A204.1 (cell line): ENCODE data around the gene OBSCN.

ENCODE experiments used
- FAIRE-seq: peaks from 2 replicates; lab custom pipeline; 2012; peaks lifted over from hg19 to GRCh38; lab: Jason Lieb, UNC

OBSCN gene

DNA sequence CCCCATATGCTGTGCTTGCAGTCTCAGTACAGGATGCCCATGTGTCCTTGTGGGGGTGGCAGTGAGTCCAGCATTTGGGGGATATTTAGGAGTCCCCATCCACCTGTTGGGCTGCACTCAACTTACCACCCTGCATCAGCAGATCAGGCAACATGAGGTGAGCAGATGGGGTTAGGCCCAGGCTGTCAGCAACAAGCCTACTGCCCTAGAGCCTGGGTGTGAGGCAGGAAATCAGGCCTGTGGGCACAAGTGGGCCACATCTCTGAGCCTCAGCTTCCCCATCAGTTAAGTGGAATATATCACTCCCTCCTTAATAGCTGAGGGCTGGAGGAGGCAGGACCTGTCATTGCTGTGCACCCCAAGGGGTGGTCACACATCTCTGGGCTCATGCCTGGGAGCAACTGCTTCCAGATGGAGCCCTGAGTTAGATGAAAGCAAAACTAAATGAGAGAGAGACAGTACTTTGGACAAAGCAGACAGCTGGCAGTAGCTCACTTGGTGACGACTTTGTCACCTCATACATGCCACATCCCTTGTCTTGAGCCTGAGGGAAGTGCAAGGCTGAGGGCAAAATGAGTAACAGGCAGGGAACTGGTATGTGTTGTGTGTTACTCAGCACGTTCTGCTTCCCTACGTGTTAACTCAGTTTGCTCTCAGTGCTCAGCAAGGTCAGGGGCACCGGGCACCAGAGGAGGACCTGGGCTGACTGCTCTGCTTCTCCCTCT lies 150.4 kb downstream of the OBSCN start:
- no peak for FAIRE-seq

DNA sequence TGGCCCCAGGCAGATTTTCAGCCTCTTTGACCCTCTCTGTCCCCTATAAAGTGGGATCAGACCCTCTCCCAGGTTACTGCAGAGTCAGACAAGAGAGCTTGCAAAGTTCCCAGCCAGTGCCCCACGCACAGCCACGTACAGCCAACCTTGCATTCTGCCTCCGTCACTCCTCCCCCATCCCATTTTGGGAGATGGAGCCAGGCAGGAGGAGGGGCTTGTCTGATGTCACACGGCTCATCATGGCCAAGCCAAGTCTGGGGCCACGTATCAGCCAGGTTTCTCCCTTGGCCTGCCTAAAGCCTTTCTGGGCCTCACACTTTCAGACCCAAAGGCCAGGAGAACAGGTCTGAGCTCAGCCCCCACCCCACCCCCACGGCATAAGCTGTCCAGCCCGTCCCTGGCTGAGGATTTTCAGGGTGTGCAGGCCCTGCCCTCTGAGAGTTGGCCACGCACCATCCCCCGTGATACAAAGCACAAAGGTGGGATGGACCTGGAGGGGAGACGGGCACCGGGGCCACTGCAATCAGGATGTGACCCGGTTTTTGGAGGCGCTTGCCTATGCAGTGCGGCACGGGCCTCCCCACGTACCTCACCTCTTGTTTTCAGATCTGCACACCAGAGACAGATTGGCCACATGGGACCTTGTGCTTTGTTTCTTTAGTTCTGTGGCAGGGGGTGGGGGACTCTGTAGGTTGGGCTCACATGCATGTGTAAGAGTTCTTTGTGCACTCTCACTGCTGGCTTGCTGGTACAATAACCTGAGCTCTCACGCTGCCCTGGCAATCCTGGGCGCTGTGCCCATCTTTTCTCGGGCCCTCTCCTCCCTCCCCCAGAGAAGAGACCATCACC lies 151.1 kb downstream of the OBSCN start:
- FAIRE-seq, result no peak

DNA sequence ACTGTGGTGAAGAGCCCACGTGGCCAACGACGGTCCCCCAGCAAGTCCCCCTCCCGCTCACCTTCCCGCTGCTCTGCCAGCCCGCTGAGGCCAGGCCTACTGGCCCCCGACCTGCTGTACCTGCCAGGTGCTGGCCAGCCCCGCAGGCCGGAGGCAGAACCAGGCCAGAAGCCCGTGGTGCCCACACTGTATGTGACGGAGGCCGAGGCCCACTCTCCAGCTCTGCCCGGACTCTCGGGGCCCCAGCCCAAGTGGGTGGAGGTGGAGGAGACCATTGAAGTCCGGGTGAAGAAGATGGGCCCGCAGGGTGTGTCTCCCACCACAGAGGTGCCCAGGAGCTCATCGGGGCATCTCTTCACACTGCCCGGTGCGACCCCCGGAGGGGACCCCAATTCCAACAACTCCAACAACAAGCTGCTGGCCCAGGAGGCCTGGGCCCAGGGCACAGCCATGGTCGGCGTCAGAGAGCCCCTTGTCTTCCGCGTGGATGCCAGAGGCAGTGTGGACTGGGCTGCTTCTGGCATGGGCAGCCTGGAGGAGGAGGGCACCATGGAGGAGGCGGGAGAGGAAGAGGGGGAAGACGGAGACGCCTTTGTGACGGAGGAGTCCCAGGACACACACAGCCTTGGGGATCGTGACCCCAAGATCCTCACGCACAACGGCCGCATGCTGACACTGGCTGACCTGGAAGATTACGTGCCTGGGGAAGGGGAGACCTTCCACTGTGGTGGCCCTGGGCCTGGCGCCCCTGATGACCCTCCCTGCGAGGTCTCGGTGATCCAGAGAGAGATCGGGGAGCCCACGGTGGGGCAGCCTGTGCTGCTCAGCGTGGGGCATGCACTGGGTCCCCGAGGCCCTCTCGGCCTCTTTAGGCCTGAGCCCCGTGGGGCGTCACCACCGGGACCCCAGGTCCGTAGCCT lies 152.0 kb downstream of the OBSCN start:
- no peak for FAIRE-seq

DNA sequence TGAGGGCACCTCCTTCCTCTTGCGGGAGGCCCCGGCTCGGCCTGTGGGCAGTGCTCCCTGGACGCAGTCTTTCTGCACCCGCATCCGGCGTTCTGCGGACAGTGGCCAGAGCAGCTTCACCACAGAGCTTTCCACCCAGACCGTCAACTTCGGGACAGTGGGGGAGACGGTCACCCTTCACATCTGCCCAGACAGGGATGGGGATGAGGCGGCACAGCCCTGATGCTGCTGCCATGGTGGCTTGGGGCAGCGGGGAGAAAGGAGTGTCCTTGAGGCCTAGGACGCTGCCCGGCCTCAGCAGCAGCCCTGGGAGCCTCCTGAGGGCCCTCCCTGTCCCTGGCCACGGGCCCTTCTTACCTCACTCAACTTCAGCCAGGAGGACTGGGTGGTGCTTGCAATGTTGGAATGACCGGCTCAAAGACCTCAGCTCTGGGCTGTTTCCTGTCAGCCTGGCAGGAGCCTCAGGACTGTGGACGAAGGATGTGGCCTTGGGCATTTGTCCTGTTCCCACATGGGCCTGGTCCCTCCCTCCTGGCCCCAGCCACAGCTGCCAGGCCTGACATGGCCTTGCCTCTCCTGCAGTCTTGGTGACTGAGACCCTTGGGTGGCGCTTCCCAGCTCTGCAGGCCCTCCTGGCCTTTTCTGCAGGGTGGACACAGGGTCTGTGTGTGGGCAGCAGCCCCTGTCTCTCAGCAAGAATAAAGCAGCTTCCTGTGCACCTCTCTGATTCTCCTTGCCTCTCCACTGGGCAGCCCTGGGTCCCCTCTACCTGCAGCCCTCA lies 152.9 kb downstream of the OBSCN start:
- FAIRE-seq, result no peak

DNA sequence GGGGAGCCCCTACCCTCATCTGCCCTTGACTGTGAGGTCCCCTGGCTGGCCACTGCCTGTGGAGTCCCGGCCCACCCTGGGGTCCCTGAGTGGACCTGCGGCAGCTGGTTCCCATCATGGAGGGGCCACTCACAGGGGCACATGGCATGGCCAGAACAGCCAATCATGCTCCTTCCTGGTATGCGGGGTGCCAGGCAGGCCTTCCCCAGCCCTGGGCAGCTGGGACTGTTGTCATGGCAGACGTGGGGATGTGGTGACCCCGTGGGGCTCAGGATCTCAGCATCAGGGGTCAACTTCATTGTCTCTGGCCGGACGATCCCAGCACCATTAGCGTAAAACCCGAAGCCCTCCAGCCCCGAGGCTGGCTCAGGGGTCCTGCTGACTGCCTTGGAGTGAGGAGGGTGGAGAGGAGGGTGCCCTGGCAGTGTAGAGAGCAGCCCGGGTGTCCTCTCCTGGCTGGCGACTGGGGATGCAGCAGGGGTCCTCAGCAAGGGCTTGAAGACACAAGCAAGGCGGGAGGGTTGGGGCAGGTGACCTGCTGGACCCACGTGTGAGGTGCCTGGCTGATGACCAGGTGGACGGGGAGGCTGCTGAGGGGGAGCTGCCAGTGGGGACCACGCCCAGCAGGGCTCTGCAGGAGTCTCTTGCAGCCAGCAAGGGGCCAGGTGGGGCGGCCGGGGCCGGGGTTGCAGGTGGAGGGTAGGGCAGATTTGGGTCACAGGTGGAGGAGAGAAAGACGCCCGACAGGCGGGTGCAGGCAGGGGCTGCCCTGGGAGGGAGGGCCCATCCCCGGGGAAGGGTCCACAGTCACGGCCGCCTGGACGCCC lies 153.7 kb downstream of the OBSCN start:
- no peak for FAIRE-seq

DNA sequence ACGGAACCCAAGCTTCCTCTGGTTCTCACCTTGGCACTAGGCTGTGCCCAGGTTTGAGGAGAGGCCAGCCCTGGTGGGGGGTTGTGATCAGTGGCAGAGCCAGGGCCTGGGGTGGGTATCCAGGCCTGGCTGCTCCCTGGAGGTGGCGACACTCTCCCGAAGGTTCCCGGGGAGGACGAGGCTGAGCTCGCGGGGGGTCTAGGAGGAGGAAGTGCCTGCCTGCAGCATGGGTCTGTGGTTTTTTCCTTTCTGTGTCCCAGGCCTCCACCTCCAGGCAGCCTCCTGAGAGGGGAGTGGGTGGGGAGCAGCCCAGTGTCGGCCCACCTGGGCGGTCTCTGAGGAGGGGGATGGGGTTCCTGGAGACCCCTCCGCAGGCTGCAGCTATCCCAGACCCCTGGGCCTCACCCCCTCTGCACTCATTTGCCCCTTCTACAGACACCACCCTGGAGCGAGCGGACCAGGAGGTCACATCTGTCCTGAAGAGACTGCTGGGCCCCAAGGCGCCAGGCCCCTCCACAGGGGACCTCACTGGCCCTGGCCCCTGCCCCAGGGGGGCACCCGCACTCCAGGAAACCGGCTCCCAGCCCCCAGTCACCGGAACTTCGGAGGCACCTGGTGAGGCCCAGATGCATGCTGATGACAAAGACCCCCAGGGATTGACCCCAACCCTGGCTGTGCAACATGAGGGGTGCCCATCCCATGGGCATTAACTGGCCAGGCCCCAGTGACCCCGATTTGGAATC lies 154.5 kb downstream of the OBSCN start:
- no peak for FAIRE-seq

DNA sequence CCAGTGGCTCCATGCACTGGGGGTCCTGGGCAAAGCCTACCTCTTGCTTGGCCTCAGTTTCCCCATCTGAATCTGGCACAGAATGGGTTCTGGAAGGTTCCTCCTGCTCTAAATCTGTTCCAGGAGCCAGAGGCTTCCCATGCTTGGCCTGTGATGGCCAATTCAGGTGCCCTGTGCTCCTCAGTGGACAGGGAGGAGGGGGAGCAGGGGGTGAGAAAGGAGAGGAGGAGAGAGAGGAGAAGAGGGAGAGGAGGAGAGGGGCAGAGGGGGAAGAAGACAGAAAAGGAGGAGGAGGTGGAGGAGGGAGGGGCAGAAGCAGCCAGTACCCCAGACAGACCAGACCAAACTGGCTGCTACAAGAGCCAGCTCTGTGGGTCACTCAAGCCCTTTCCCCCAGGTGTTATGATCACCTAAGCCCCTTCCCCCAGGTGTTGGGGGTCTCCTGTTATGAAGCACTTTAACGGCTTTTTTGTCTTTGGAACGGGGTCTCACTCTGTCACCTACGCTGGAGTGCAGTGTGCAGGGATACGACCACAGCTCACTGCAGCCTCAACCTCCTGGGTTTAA lies 155.1 kb downstream of the OBSCN start:
- FAIRE-seq, result no peak

DNA sequence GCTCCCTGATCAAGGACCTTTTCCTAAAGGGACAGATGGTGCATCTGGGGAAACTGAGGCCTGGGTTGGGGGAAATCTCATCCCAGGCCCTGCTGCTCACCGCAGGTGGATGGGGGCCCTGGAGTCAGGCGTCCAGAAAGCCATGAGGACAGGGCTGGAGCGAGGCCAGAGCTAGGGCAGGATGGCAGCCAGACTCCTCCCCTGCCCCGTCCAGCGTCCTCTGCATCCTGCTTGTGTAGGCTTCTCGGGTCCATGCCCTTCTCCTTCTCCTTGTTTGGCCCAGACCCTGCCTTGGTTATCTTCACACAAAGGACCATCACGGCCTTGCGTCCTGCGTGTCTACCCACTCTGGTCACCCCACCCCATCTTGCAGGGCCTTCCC lies 155.8 kb downstream of the OBSCN start:
- no peak for FAIRE-seq

DNA sequence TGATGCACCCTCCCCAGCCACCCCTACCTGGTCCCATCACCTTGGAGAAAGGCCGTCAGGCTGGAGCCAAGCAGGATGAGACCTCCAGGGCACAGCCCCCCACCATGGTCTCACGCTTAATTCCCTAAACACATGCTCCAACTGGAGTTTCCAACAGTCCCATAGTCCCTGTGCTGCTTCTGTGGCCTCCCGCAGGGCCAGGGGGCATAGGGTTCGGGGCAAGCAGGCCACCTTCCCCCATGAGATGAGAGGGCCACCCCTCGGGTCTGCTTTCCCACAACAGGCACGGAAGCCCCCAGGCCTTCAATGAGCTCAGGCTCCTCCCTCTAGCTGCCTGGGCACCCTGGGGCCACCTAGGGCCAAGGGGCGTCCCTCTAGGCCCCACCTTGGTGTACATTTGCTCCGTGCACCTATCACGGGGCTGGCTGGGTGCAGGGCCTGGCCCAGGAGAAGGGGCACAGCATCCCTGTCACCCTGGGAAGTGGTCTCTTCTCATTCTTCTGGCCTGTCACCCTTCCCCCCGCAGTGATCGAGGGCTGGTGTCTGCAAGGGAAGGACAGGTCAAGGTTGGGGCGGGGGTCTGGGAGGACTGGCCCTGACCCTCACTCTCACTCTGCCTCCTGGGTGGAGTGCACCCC lies 156.3 kb downstream of the OBSCN start:
- no peak for FAIRE-seq

DNA sequence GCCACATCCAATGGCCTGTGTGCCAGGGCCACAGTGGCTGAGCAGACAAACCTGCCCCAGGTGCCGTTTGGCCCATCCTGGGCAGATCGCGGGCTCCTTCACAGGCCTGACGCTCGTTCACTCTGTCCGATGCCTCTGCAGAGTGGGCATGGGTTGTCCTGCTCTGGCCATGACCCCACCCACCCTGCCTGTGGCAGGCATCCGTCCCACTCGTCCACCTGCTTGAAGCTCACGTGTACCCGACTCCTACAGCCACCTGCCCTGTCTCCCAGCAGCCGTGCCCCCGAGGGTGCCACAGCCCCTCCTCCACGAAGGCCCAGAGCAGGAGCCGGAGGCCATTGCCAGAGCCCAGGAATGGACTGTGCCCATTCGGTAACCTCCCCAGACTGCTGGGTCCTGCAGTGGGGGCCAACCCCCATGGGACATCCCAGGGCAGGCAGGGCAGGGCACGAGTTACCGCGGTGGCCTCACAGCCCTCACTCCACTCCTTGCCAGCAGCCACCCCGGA lies 156.9 kb downstream of the OBSCN start:
- FAIRE-seq, result no peak

DNA sequence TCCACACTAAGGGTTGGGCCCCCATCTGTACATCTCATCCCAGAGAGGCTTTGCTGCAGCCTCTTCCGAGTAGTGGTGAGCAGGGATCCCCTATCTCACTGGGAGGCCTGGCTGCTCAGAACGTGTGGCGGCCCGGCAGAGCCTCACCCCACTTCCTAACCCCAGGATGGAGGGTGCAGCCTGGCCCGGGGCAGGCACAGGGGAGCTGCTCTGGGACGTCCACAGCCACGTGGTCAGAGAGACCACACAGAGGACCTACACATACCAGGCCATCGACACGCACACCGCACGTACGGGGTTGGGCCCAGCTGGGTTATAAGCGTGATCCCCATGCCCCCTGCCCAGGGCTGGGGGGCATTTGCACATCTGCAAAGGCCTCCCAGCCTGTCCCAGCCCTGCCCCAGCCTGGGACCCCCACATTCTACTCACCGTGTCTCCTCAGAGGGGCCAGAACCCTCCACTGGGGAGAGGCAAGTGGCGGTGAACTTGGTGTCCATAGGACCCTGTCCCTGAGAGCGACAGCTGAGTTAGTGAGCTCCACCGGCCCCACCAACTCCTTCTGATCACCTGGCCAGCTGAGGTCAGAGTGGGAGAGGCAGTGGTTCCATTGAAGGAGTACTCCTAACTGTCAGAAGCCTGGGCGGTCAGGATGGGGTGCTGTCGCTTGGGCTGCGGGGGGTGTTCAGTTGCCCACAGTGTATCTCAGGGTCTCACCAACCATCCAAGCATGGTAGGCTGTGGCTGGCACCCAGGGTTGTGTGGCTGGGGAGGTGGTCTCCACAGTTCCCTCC lies 157.6 kb downstream of the OBSCN start:
- no peak for FAIRE-seq

DNA sequence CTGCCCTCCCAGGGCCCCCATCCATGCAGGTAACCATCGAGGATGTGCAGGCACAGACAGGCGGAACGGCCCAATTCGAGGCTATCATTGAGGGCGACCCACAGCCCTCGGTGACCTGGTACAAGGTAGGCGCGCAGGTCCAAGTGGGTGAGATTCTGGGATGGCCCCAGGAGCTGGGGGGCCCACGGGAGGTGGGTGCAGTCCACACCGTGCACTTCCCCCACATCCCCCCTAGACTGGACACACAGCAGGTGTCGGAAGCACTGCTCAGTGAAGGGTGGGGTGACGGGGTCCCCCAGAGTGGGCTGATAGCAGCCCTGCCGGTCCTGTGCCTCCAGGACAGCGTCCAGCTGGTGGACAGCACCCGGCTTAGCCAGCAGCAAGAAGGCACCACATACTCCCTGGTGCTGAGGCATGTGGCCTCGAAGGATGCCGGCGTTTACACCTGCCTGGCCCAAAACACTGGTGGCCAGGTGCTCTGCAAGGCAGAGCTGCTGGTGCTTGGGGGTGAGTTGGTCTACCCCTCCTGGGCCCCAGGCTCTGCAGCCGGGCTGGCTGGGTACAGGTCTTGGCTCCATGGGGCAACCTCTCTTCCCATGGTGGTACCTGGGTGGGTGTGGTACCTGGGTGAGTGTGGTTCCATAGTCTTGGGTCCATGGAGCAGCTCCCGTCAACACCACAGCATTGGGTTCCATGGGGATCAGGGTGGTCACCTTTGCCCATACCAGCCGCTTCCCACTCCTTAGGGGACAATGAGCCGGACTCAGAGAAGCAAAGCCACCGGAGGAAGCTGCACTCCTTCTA lies 158.4 kb downstream of the OBSCN start:
- no peak for FAIRE-seq

DNA sequence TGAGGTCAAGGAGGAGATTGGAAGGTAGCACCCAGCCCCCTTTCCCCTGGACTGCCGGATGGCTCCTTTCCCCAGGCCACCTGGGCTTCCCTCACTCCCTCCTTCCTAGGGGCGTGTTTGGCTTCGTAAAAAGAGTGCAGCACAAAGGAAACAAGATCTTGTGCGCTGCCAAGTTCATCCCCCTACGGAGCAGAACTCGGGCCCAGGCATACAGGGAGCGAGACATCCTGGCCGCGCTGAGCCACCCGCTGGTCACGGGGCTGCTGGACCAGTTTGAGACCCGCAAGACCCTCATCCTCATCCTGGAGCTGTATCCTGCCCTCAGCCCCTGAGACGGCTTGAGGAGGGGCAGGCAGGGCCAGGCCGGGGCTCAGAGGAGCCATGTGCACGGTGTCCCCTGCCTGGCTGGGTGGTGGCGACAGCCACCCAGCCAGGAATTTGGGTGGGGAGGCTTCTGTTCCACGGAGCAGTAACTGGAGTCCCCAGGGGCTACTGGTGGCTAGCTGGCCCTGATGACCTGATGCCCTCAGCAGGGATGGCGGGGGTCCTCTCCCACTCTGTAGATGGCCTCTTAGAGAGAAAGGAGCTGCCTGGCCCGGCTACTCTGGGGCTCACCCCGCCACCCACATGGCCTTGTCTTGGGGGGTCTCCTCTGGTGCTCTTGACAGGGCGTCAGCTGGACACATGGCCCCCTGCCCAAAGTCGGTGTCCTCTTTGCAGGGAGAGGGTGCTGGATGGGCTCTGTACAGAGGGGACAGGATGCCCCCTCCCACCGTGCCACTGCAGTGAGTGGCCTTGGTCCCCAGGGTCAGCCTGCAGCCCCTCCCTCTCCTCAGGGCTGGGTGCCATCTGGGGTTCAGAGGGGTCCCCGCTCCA lies 159.3 kb downstream of the OBSCN start:
- FAIRE-seq, result no peak

DNA sequence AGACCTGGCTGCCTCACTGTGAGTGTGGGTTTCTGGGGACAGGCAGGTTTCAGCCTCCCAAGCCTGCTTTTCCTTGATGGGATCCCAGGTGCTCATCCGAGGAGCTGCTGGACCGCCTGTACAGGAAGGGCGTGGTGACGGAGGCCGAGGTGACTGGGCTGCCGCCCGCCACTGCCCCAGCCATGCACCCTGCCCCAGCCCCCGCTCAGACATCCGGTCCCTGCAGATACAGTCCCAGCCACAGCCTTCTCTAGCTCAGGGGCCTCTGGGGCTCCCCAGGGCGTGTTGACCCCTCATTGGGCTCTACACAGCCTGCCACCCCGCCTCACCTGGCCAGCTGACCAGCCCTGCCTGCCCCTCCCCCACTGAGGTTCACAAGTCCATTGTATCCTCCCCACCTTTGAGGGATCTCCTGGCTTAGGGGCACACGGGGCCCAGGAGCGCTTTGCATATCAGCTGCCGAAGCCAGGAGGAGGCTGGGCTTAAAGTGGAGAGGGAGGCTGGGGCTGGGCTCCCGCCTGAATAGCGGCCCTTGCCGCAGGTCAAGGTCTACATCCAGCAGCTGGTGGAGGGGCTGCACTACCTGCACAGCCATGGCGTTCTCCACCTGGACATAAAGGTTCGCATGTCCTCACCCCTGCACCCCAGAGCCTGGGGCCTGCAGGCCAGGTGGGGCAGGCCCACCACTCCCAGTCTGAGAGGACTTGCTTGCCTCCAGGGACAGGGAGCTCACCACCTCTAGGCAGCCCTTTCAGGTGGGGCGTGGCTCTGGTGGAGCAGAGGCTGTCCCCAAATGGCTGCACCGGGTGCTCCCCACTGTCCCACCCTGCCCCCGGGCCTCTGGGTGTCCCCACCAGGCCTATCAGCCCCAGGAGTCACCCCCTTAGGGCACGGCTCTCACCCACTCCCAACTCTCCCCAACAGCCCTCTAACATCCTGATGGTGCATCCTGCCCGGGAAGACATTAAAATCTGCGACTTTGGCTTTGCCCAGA lies 160.3 kb downstream of the OBSCN start:
- FAIRE-seq, result no peak
